ENCODE results near the gene CFAP68. TPM values are rescaled to one million over a fixed set of nuclear protein-coding genes. Genes with fewer than 3 reads are reported as not detected.

CFAP68 gene
- total and polyA plus RNA-seq, 2 of the 8 experiments (the other 6 are each of a cell fraction or from before 2014, with no cell fraction given) = 21.4 to 43.1 TPM

DNA sequence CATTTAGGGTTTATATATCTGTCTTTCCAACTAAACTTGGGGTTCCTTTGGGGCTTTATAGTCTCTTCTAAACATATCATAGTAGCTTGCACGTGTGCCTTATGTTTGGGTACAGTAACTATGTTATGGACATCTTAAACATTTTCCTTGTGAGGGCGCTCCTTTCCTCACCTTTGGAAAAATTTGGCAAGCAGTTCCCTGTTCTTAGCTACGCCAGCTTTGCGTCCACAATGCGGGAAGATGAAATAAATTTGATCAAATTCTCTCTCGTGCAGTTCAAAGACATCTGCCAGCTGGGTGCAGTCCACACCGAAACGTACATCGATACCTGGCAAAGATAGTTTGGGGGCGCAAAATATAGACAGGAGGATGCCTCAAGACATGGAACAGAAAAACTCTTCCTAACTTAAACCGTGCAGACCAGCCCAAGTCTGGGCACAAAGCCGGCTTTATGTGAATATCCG is 924 bp upstream of the CFAP68 start:
- FAIRE-seq (peak; percentile 7), DNase-seq (ENCODE audit: low read depth in 1 of 2, low spot score in 2 of 2) (no peak)
- H3K23ac ChIP-seq (ENCODE audit: insufficient read length) = no peak overlapping the region
- H3K23me2 ChIP-seq (ENCODE audit: low read depth, low read length) = peaks cover 2% of the 10 kb centered on the region; the same call in 1 of the 2 replicates
- no peaks in the 10 kb centered on the region for H3K79me2 ChIP-seq (ENCODE audit: control insufficient read depth in 1 of 2, insufficient read depth in 2 of 2, low read length in 2 of 2)
- H2BK120ac ChIP-seq (replicated peaks; ENCODE audit: low read depth, low read length) = no peak overlapping the region
- peak overlapping the region; percentile 76 for H4K91ac ChIP-seq (replicated peaks; ENCODE audit: insufficient read length, low read length)
- H2AFZ ChIP-seq (ENCODE audit: low read length) = peak overlapping the region; percentile 96
- 0 out of 2 replicates have a peak, but pooled peaks cover 2% of the 10 kb centered on the region for H3K79me1 ChIP-seq (ENCODE audit: low read depth, low read length)
- TF ChIP-seq TAF1 (IDR thresholded peaks at IDR 0.05; ENCODE audit: low read depth, low read length) (no peak), RAD21 (IDR thresholded peaks at IDR 0.05 in 1 of 2, conservative IDR thresholded peaks at IDR 0.05 in 1 of 2; ENCODE audit: low read depth in 2 of 2, low read length in 2 of 2) (peak in 1 of 2 experiments; percentile 15; a peak in 1 of 4 replicates), POLR2A (IDR thresholded peaks at IDR 0.05; ENCODE audit: control extremely low read depth in 1 of 2, low read depth in 2 of 2, low read length in 2 of 2) (peak in 1 of 2 experiments; percentile 11; a peak in 1 of 3 replicates)
- ChIA-PET CTCF (ENCODE audit: partially characterized antibody) (interaction anchor here (0.8 to 6.2 kb wide), 17 partner anchors 13 to 515 kb away, joined by 3 to 36 read pairs (median 4); no protein-coding TSS in a partner anchor), POLR2A (ENCODE audit: partially characterized antibody) (interaction anchor here (1.2 kb wide), 1 partner anchor 104 kb away, joined by 4 read pairs; no protein-coding TSS in a partner anchor)
- no peak overlapping the region for H3K14ac ChIP-seq (ENCODE audit: insufficient read length)
- H2BK12ac ChIP-seq (ENCODE audit: low read depth, low read length) = peak overlapping the region; percentile 40; the same call in 1 of the 2 replicates
- no peaks in the 10 kb centered on the region for H3K4me1 ChIP-seq (replicated peaks in 1 of 4; ENCODE audit: control insufficient read depth in 3 of 4, insufficient read depth in 4 of 4, low read length in 3 of 4)
- peak overlapping the region; percentile 20; the same call in 1 of the 2 replicates for H3K18ac ChIP-seq (ENCODE audit: extremely low read depth, low read length)
- no peak overlapping the region for H2BK20ac ChIP-seq (ENCODE audit: low read length)
- H3K27me3 ChIP-seq (replicated peaks in 1 of 4; ENCODE audit: control insufficient read depth in 3 of 4, extremely low read depth in 1 of 4, insufficient read depth in 3 of 4, low read length in 3 of 4) = no peaks in the 10 kb centered on the region
- H2BK15ac ChIP-seq (ENCODE audit: low read length) = no peak overlapping the region
- H4K8ac ChIP-seq (ENCODE audit: extremely low read depth, insufficient read depth, low read length) = peak overlapping the region; percentile 85; the same call in 1 of the 2 replicates
- H4K5ac ChIP-seq (ENCODE audit: insufficient read length, low read depth, low read length) = peak overlapping the region; percentile 24
- H3K4me3 ChIP-seq (ENCODE audit: extremely low read depth in 1 of 4, insufficient read depth in 2 of 4, low read depth in 3 of 4, low read length in 4 of 4) = peak overlapping the region; percentile 57 to 93 (median 82)
- peak overlapping the region; percentile 66 to 89 (median 74) for H3K9ac ChIP-seq (replicated peaks in 1 of 4; ENCODE audit: extremely low read depth in 1 of 4, low read depth in 3 of 4, low read length in 3 of 4)
- H3K4me2 ChIP-seq (ENCODE audit: insufficient read depth in 1 of 2, low read depth in 2 of 2, low read length in 2 of 2) = peak overlapping the region; percentile 80 to 95
- H3K36me3 ChIP-seq (ENCODE audit: control insufficient read depth in 2 of 4, insufficient read depth in 4 of 4, low read length in 3 of 4) = no peaks in the 10 kb centered on the region
- 4% methylated on average over 13 of the region's 13 CpGs; no CpG with 5 or more reads in 1 of the 2 experiments for WGBS, 2 experiments (ENCODE audit: extremely low coverage in 1 of 2, insufficient coverage in 1 of 2, insufficient read length in 1 of 2, insufficient replicate concordance in 2 of 2, low coverage in 1 of 2, low lambda C conversion rate in 2 of 2, missing lambda C conversion rate in 1 of 2)
- H2AK5ac ChIP-seq (ENCODE audit: low read depth, low read length) = no peak overlapping the region
- no peaks in the 10 kb centered on the region for H4K20me1 ChIP-seq (replicated peaks in 1 of 2; ENCODE audit: control insufficient read depth in 1 of 2, insufficient read depth in 2 of 2, low read length in 2 of 2)
- no peaks in the 10 kb centered on the region for H3K9me3 ChIP-seq (ENCODE audit: insufficient read depth in 2 of 2, low read depth in 1 of 2, low read length in 1 of 2)
- peak overlapping the region; percentile 27 for H3K4ac ChIP-seq (replicated peaks; ENCODE audit: insufficient read length, low read depth, low read length)
- peak overlapping the region; percentile 92 for H2BK5ac ChIP-seq (ENCODE audit: low read depth, low read length)
- H3K27ac ChIP-seq (ENCODE audit: low read depth, low read length) = peak overlapping the region; percentile 70
- peak overlapping the region; percentile 59 for H3K56ac ChIP-seq (replicated peaks; ENCODE audit: insufficient read length, low read depth, low read length)
